Activated CD8-positive, alpha-beta memory T cell treated with anti-CD3 and anti-CD28 coated beads, Interleukin-2, amount 50 U/mL, for 48 hours (primary cell): ENCODE data around the gene MAB21L1.
A peak's percentile ranks its signal among the peaks of the same experiment; 100 is the strongest.

Source experiments
- DNase-seq: peaks from one replicate; pipeline ENCODE4 v3.0.0-alpha.2; 2020

Gene MAB21L1

GRCh38 chr13:35479038-35479492 lies 2.6 kb upstream of the MAB21L1 start:
- no peak for DNase-seq

DNA sequence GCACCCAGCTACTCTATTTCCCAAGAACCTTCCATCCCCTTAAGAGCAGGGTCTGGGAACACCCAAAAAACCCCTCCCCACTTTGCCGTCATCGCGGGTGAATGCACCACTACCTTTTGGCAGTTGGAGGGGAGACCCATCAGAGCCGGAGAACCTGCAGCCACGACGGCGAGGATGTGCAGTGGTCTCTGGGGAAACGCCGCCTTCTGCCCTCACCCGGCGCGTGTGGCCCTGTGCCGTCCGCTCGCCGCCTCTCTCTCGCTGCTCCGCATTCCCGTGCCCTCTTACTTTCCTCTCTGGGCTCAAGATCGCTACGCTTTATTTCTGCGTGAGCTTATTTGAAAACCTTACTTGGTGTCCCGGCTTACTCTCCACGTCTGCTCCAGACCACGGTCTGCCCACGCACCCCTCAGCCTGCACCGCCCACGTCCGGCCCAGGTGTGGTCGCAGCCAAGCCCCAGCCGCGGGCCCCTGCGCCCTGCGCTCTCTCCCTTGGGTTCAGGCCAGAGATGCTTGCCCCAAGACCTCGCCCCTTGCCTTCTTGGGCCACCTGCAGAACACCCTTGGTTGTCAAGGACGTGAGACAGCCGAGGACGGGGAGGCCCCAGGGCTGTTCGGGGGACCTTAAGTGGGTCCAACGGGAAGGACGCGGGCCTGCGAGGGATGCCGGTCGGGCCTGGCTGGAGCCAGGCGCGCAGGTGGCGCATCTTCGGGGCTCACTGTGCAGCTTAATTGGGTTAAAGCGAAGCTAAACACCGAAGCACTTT lies 2.0 kb upstream of the MAB21L1 start:
- no peak for DNase-seq

GRCh38 chr13:35477386-35477946 lies 977 bp upstream of the MAB21L1 start:
- no peak for DNase-seq

DNA sequence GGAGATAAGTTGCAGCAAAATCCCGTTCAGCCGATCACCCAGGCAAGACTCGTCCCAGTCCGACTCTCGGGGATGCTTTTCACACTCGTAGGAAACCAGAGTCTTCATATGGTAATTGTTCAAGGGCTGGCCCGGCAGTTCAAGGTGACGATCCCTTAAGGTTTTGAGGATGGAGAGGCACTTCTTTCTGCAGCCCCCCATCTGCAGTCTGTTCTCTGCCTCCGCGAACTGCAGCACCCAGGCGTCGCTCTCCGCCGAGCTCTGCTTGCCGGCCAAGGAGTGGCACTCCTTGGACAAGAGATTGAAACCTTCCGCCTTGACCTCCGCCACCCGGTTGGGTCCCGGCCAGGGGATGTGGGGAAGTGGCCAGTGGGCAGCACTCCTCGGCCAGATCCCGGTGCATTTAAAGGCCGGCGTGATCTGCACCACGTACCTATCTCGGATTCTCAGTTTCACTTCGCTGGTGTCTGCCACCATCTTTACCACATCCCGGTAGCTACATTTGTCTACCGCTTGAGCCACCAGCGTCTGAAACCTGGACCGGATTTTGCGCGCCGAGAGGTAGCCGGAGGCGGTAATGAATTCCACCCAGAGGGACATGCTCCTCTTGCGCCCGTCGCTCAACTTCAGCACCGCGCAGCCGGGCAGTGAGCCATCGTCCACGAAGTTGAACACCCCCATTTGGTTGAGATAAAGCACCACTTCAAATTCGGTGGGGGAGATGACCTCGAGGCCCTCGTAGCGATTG lies 1.1 kb downstream of the MAB21L1 start:
- DNase-seq: peak; percentile 52

GRCh38 chr13:35474496-35475211 lies 1.8 kb downstream of the MAB21L1 start:
- no peak for DNase-seq

GRCh38 chr13:35473802-35474201 lies 2.7 kb downstream of the MAB21L1 start:
- DNase-seq: no peak

DNA sequence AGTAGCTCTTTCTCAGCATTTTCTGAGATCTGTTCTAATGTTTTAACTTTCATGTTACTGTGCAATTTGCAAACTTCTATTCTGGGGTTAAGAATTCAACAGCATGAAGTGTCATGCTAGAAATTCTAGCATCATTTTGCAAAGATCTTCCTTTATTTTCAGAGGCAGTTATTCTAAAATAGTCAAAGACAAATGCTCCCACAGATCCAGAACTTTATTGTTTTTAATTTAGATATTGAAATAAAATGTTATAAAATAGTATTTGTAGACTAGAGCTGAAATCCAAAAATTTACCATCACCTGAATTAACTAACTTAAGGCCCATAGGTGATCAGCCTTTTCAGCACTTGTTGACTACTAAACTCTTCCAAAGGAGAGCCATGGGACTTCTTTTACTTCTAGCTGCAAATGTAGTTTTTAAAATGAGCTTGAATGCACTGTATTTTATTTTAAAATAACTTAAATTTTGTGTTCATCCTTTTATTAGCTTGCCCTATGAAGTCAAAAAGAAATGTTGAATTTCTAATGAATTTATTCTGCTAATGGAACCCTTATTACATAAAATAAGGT lies 3.2 kb downstream of the MAB21L1 start:
- no peak for DNase-seq

DNA sequence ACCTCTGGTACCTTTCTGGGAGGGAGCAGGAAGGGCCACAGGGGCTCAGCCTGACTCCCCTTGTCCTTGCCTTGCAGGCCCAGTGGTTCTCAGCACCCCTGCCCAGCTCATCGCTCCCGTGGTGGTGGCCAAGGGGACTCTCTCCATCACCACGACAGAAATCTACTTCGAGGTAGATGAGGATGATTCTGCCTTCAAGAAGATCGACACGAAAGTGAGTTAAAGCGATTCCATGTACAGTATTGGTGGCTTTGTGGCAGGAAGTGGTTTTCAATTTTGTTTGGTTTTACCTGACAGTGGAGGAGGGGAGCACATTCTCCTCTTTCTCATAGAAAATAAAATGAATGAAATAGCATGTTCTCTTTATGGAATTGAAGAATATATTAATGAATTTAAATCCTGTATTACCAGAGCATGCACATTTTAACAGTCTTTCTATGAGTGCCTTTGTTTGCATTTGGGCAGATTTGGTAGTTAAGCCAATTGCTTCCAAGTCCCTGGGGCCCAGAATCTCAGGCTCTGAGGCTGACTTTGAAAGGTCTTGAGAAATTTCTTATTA lies 4.1 kb downstream of the MAB21L1 start:
- DNase-seq: no peak

DNA sequence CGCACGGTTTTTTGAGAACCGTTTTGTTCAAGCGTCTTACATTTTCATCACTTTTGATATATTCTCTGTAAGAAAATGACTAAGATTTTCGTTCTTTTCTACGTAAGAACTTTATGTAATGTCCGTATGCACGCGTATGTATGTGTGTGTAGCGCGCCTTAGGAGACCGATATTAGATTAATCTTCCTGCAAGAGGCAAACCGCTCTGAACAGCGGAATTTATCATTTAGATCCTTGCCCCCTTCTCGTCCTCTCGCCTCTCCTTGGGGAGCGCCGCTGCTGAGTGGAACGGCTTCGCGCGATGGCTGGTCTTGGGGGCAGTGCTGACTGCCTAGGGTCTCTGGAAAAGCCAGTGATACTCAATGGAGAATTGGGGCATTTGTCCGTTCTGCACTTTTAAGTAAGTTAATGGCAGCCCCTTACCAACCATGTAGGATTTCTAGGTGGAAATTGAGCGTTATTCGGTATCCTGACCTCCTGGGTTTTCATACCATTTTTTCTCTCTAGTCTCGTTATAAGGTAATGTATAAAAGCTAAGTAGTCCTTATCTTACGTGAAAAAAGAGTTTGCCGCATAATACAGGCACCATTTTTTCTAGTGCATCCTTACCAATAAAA lies 4.7 kb downstream of the MAB21L1 start:
- DNase-seq: no peak

GRCh38 chr13:35470671-35471661 lies 5.5 kb downstream of the MAB21L1 start:
- DNase-seq: no peak

DNA sequence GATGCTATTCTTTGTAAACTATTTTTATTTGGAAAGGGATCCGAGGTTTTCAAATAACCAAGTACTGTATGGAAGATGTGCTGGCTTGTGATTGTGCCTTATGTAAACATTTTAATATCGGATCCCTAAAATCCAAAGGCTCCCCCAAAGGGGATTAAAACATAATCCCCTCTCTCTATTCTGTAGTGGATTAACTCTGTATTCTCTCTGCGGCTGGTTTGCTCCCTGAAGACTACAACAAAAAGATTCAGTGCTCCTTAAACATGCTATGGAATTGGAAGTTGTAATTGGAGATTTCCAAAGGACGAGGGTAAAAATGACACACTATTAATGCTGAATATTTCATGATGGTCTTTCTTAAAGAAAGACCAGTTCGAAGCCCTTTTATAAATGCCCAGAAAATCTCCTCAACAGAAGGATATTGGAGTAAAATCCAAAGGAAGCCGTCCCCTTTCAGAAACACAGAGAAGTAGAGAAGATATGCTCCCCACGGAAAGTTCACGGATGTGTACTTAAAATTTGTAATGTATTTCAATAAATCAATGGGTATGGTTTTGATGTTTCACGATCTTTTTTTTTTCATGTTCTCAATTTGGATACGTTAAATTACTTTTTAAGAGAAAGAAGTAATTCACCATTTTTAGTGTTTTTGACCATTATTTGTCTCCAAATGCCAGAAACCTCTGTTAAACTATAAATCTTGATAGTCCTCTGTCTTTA lies 6.5 kb downstream of the MAB21L1 start:
- no peak for DNase-seq

- DNase-seq: no peak
These were observed 8.3 kb downstream of the MAB21L1 start for GRCh38 chr13:35468195-35468594.

DNA sequence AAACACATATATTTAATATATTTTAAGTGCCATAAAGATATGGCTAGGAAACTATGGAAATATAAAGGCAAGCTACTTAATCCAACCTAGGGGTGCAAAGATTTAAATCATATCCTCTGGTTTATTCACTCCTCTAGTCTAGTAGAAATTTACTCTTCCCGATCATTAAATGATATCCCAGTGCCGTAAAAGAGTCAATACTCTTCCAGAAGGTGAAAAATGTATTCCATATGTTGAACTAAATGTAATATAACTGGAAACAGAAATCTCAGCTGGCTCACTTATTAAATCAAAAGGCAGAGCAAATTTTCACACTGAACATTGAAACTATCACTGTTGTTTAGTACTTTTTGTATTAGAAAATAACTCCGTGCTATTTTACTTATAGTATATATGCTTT lies 11.1 kb downstream of the MAB21L1 start:
- DNase-seq: no peak

- no peak for DNase-seq
These were observed 16.4 kb downstream of the MAB21L1 start for GRCh38 chr13:35460061-35460460.

DNA sequence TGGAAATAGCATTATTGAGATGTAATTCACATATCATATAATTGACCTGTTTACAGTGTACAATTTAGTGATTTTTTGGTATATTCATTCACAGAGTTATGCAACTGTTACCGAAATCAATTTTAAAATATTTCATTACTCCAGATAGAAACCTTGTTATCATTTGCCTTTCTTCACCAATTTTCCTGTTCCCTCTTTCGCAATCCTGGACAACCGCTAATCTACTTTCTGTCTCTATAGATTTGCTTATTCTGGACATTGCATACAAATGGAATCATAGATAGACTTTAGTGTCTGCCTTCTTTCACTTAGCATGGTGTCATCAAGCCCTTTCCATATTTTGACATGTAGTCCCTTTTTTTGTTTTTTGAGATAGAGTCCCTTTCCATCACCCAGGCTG lies 19.2 kb downstream of the MAB21L1 start:
- DNase-seq: no peak

DNA sequence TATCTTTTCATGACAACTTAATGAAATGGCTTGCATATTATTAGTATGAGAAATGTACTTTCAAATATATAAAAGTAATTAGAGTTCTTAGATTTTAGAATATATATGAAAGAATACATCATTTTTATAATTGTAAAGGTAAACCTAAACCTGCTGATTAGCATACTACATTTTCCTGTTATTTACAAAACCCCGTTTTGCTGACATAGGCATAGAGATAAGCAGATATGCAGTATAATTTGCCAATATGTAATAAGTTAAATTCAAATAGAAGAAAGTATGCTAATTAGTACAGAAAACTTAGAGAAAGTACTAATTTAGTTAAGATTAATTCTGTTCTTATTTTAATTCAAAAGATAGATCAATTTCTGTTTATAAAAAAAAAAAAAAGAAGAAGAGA lies 21.5 kb downstream of the MAB21L1 start:
- DNase-seq: no peak

DNA sequence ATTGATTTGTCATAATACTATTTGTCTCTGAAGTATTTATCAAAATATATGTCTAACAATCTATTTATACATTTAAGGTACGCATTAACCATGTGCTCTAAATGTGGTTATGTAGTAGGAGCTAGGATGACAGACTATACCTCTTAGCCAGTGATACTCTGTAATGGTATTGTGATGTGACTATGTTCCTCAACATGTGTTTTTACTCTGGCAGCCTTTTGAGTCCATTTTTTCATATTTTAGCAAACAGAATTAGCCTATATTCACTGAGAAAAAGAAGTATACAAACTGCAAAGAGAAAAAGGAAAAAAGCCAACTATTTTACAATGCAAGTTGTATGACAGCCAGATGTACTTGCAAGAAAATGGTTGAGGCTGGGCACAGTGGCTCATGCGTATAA lies 26.7 kb downstream of the MAB21L1 start:
- no peak for DNase-seq

- no peak for DNase-seq
These were observed 28.0 kb downstream of the MAB21L1 start for GRCh38 chr13:35448465-35448864.
